Measurements from ENCODE around the gene HMX1. TPM values are rescaled to one million over a fixed set of nuclear protein-coding genes. Genes with fewer than 3 reads are reported as not detected.

HMX1 gene
- total RNA-seq, 4 donors from 2014 or later = 0.17 TPM; not detected in 3

DNA sequence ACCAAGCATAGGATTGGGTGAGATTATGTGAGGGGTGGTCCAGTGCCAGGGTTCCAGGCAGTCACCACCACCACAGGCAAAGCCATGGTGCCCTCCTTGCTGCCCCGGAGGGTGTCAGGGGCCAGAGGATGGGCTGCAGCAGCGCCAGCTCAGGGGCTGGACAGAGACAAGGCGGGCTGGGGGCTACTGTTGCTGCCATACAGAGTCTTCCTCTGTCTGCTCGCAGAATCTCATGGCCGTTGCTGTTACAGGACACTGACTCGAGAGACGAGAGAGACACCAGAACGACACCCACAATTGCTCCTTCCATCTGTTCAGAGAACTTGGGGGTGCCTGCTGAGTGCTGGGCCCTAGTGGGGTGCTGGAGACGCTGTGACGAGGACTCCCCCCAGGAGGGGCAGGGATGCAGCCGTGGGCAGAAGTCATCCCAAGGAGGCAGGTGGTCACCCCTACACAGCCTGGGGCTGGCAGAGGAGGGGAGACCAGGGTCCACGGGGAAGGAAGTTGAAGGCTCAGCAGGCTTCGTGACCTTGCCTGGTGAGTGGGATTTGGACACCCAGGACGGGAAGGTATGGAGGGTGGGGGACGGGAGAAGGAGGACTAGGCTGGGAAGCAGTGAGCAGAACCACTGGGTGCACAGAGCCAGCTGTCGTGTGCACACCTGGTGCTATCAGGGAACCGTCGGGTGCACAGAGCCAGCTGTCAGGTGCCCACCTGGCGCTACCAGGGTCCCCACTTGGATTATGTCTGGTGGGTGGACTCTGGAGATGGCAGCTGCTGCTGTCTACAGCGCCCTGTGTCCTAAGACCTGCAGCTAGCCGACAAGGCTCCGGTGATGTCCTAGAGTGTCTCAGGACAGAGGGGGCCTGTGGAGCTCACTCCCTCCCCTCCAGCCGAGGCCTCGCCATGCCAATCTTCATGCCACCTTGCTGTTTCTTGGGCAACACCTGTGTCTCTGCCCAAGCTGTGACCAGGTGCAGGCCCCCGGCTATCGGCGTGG, 43.9 kb upstream of the HMX1 start:
- TF ChIP-seq POLR2A (IDR thresholded peaks at IDR 0.05; ENCODE audit: low read depth) = no peak
- no peak for TF ChIP-seq POLR2AphosphoS5 (IDR thresholded peaks at IDR 0.05)
- no peak for TF ChIP-seq CTCF (IDR thresholded peaks at IDR 0.05)
- no peak for TF ChIP-seq EP300 (IDR thresholded peaks at IDR 0.05)
- Histone ChIP-seq H3K4me1 (peaks cover 0 to 5% (median 0%) of the 10 kb centered on the region in 4 donors), H3K27me3 (peaks cover 0 to 77% (median 3%) of the 10 kb centered on the region in 4 donors), H3K36me3 (no peaks in the 10 kb centered on the region), H3K4me3 (no peak overlapping the region), H3K27ac (replicated peaks in 1 of 4) (no peak overlapping the region), H3K9me3 (no peaks in the 10 kb centered on the region)
- 84% methylated on average over 19 of the region's 27 CpGs for WGBS
- DNase-seq (ENCODE audit: extremely low spot score) = peak; percentile 78
- intact Hi-C loops (cut with DNase I) = loop anchor here (10.0 kb wide), 1 partner anchor 311 kb away; no protein-coding TSS in a partner anchor

DNA sequence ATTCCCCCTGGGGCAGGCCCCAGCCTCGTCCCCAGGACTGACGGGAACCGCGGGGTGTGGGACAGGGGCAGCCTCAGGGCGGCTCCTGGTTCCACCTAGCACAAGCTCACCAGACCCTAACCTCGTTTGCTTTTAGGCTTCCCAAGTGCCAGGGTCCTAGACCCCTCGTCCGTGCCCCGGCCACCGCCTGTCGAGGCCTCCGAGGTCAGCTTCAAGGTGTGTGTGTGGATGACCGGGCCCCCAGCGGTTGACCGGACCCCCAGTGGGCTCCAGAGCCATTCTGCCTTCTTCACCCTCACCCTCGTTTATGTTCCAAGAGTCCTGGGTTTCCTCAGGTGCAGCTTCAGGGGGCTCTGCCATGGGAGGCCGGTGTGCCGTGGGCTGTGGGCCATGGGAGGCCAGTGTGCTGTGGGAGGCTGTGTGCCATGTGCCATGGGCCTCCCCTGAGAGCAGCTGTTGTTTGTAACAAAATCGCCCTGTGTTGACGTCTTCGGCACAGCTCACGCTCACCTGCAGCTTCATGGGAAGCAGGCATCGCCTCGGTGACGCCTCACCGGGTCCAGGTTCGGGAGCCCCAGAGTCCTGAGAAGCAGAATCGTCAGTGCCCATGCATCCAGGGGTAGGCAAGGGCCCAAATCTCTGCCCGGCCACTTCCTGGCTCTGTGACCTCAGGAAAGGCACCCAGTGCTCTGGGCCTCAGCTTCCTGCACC, 43.0 kb upstream of the HMX1 start:
- 95% methylated on average over 4 of the region's 29 CpGs for WGBS
- no peak for TF ChIP-seq POLR2AphosphoS5 (IDR thresholded peaks at IDR 0.05)
- TF ChIP-seq POLR2A (IDR thresholded peaks at IDR 0.05; ENCODE audit: low read depth) = no peak
- TF ChIP-seq CTCF (IDR thresholded peaks at IDR 0.05) = no peak
- no peak for TF ChIP-seq EP300 (IDR thresholded peaks at IDR 0.05)
- Histone ChIP-seq H3K9me3 (no peaks in the 10 kb centered on the region), H3K4me1 (peaks cover 0 to 9% (median 0%) of the 10 kb centered on the region in 4 donors), H3K4me3 (no peak overlapping the region), H3K27ac (replicated peaks in 1 of 4) (no peak overlapping the region), H3K36me3 (no peaks in the 10 kb centered on the region), H3K27me3 (peaks cover 0 to 73% (median 0%) of the 10 kb centered on the region in 4 donors)
- intact Hi-C loops (cut with DNase I) = loop anchor here (10.0 kb wide), 1 partner anchor 310 kb away; no protein-coding TSS in a partner anchor
- peak; percentile 91 for DNase-seq (ENCODE audit: extremely low spot score)

GRCh38 chr4:8913858-8914460, 42.3 kb upstream of the HMX1 start:
- TF ChIP-seq EP300 (IDR thresholded peaks at IDR 0.05) (no peak), CTCF (IDR thresholded peaks at IDR 0.05) (no peak), POLR2AphosphoS5 (IDR thresholded peaks at IDR 0.05) (no peak), POLR2A (IDR thresholded peaks at IDR 0.05; ENCODE audit: low read depth) (no peak)
- no peaks in the 10 kb centered on the region for H3K9me3 ChIP-seq
- no peak overlapping the region for H3K27ac ChIP-seq (replicated peaks in 1 of 4)
- intact Hi-C loops (cut with DNase I) = loop anchor here (10.0 kb wide), 1 partner anchor 309 kb away; no protein-coding TSS in a partner anchor
- no peaks in the 10 kb centered on the region for H3K36me3 ChIP-seq
- H3K27me3 ChIP-seq = peaks cover 0 to 68% (median 0%) of the 10 kb centered on the region in 4 donors
- 68% methylated on average over 12 of the region's 15 CpGs for WGBS
- peaks cover 0 to 12% (median 0%) of the 10 kb centered on the region in 4 donors for H3K4me1 ChIP-seq
- DNase-seq (ENCODE audit: extremely low spot score) = peak; percentile 88
- no peak overlapping the region for H3K4me3 ChIP-seq

DNA sequence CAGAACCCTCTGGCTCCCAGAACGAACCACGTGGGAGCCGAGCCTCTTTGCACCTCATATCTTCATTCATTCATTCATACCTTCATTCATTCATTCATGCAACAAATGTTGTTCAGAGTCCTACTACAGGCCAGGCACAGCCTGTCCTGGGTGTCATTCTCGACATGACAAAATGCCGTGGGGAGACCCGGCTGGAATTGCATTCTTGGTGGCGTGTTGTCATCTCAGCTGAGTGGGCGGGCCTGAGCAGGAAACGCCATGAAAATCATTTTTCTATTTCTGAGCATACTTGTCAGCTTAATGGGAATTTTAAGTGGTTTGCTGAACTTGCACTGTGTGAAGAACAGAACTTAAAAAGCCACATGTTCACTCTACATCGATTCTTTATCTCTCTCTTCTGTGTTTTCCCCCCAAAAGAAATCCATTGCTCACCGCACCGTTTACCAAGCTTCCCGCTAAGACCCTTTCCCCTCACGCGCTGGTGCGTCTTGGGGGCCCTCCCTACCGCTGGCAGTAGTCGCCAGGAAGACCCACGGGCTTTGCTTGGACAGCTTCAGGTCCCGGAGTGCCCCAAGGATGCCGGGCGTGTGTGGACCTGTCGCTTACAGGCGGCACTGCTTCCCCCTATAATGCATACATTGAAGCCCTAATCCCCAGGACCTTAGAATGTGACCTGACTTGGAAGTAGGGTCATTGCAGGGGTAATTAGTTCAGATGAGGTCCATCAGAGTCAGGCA, 41.6 kb upstream of the HMX1 start:
- H3K27ac ChIP-seq (replicated peaks in 1 of 4) = no peak overlapping the region
- TF ChIP-seq CTCF (IDR thresholded peaks at IDR 0.05) (no peak), POLR2A (IDR thresholded peaks at IDR 0.05; ENCODE audit: low read depth) (no peak), EP300 (IDR thresholded peaks at IDR 0.05) (no peak), POLR2AphosphoS5 (IDR thresholded peaks at IDR 0.05) (no peak)
- no peaks in the 10 kb centered on the region for H3K9me3 ChIP-seq
- H3K4me3 ChIP-seq = no peak overlapping the region
- no peak for DNase-seq (ENCODE audit: extremely low spot score)
- WGBS = 69% methylated on average over 18 of the region's 24 CpGs
- intact Hi-C loops (cut with DNase I) = loop anchor here (10.0 kb wide), 1 partner anchor 308 kb away; no protein-coding TSS in a partner anchor
- peaks cover 0 to 12% (median 0%) of the 10 kb centered on the region in 4 donors for H3K4me1 ChIP-seq
- no peaks in the 10 kb centered on the region for H3K36me3 ChIP-seq
- peaks cover 0 to 70% (median 0%) of the 10 kb centered on the region in 4 donors for H3K27me3 ChIP-seq
